GM12878 (cell line): ENCODE data around the gene ARSI. TPM values are rescaled to one million over a fixed set of nuclear protein-coding genes. Genes with fewer than 3 reads are reported as not detected.

Experiments
- ATAC-seq: fragments of 200-7000 bp; cut with Tn5 transposase; 3 replicates; pipeline ENCODE4 v1.9.1; 2020; ENCODE audit warnings: mild to moderate bottlenecking, moderate library complexity
- BruUV-seq: library from RNA; stranded (reverse); fragments of 400-500 nt; replicated peaks from 2 replicates; lab custom pipeline; 2021; lab: Mats Ljungman, UMichigan
- CTCF ChIA-PET: fragments of 300-600 bp; sonication (Branson Sonifier 250); formaldehyde crosslinking; extraction: SDS; loops from one replicate; lab custom pipeline; 2021; ENCODE audit warnings: inconsistent platforms; lab: Yijun Ruan, JAX
- POLR2A ChIA-PET: fragments of 350-600 bp; formaldehyde crosslinking; extraction: SDS; loops from one replicate; lab custom pipeline; 2021; ENCODE audit warnings: inconsistent platforms; lab: Charles Lee
- RAD21 ChIA-PET: fragments of 300-600 bp; sonication (Branson Sonifier 250); formaldehyde crosslinking; loops from one replicate; lab custom pipeline; 2023; ENCODE audit warnings: antibody characterized with exemption; ENCODE audit not compliant: unreplicated experiment; lab: Charles Lee
- SMC1A ChIA-PET: fragments of 300-600 bp; sonication (Branson Sonifier 250); formaldehyde crosslinking; loops from one replicate; lab custom pipeline; 2023; ENCODE audit not compliant: unreplicated experiment, uncharacterized antibody; lab: Charles Lee
- DNase-seq: peaks from one replicate; pipeline ENCODE4 v3.0.0-alpha.2; 2011; ENCODE audit warnings: low read depth, low spot score
- FAIRE-seq: peaks from 3 replicates; lab custom pipeline; 2011; peaks lifted over from hg19 to GRCh38; lab: Jason Lieb, UNC
- H2AFZ ChIP-seq: 2 replicates; pipeline ENCODE4 v1.6.0; 2011; ENCODE audit warnings: low read depth, low read length, control low read depth; ENCODE audit not compliant: control insufficient read depth
- H3K27ac ChIP-seq: 2 replicates; pipeline ENCODE4 v1.5.1; 2011; ENCODE audit warnings: control low read depth; ENCODE audit not compliant: control insufficient read depth, insufficient read depth
- H3K27me3 ChIP-seq, 2 experiments: replicated peaks in 1 of 2; 2 replicates each; pipeline versions ENCODE4 v1.6.0 to v1.6.1; 2011; ENCODE audit warnings: low read length in 1 of 2; ENCODE audit not compliant: control insufficient read depth in 2 of 2, insufficient read depth in 2 of 2
- H3K36me3 ChIP-seq, 2 experiments: 2 replicates each; pipeline ENCODE4 v1.5.1; 2011; ENCODE audit warnings: low read length in 1 of 2; ENCODE audit not compliant: control insufficient read depth in 2 of 2, insufficient read depth in 2 of 2
- H3K4me1 ChIP-seq: 2 replicates; pipeline ENCODE4 v1.6.1; 2011; ENCODE audit warnings: mild to moderate bottlenecking, low read length, moderate library complexity, mixed read lengths; ENCODE audit not compliant: control insufficient read depth, insufficient read depth
- H3K4me2 ChIP-seq: 2 replicates; pipeline ENCODE4 v1.6.0; 2011; ENCODE audit warnings: control low read depth; ENCODE audit not compliant: control insufficient read depth, insufficient read depth
- H3K4me3 ChIP-seq: fragments of 200-600 bp; sonication (generic); 2 replicates; pipeline ENCODE4 v1.5.1; 2016
- H3K79me2 ChIP-seq: 2 replicates; pipeline ENCODE4 v1.6.0; 2011; ENCODE audit warnings: low read length; ENCODE audit not compliant: control insufficient read depth, insufficient read depth
- H3K9ac ChIP-seq: 2 replicates; pipeline ENCODE4 v1.8.0; 2011; ENCODE audit warnings: low read length, control low read depth, mixed read lengths; ENCODE audit not compliant: control insufficient read depth, insufficient read depth
- H3K9me3 ChIP-seq: replicated peaks from 3 replicates; pipeline ENCODE4 v1.5.1; 2011; ENCODE audit warnings: mild to moderate bottlenecking, low read length; ENCODE audit not compliant: control insufficient read depth, insufficient read depth
- H4K20me1 ChIP-seq: 2 replicates; pipeline ENCODE4 v1.6.0; 2011; ENCODE audit not compliant: control insufficient read depth, insufficient read depth
- ESRRA ChIP-seq: IDR thresholded peaks from 2 replicates; pipeline ENCODE4 v1.6.1; 2012; ENCODE audit warnings: mild to moderate bottlenecking, low read length, improper control_type of control experiment
- HDAC2 ChIP-seq: fragments of 200-600 bp; sonication (generic); IDR thresholded peaks from 2 replicates; pipeline ENCODE4 v1.6.1; 2017
- IKZF2 ChIP-seq, 2 experiments: fragments of 450-650 bp; IDR thresholded peaks; 2 replicates each; pipeline ENCODE4 v1.6.1; 2017; ENCODE audit warnings: mild to moderate bottlenecking in 2 of 2, moderate library complexity in 2 of 2
- IRF4 ChIP-seq: IDR thresholded peaks from 2 replicates; pipeline ENCODE4 v1.6.1; 2011; ENCODE audit warnings: low read depth, low read length
- MYC ChIP-seq: IDR thresholded peaks from 2 replicates; pipeline ENCODE4 v1.6.1; 2011; ENCODE audit warnings: mild to moderate bottlenecking, low read length, moderate library complexity, inconsistent platforms; ENCODE audit not compliant: insufficient read depth, insufficient replicate concordance, insufficient read length, severe bottlenecking
- NBN ChIP-seq: fragments of 450-650 bp; IDR thresholded peaks from 2 replicates; pipeline ENCODE4 v1.6.1; 2016
- PAX5 ChIP-seq: IDR thresholded peaks from 2 replicates; pipeline ENCODE4 v1.6.1; 2011; ENCODE audit warnings: low read depth, low read length, borderline replicate concordance
- RFX5 ChIP-seq: IDR thresholded peaks from 2 replicates; pipeline ENCODE4 v1.6.1; 2011; ENCODE audit warnings: low read depth, low read length, improper control_type of control experiment
- SREBF1 ChIP-seq: IDR thresholded peaks from 2 replicates; pipeline ENCODE4 v1.6.1; 2012; ENCODE audit warnings: mild to moderate bottlenecking, low read length
- ZNF24 ChIP-seq: fragments of 450-650 bp; IDR thresholded peaks from 2 replicates; pipeline ENCODE4 v1.6.1; 2017; ENCODE audit warnings: antibody characterized with exemption, mild to moderate bottlenecking
- ZNF384 ChIP-seq: IDR thresholded peaks from 2 replicates; pipeline ENCODE4 v1.6.1; 2012; ENCODE audit warnings: low read depth, mild to moderate bottlenecking, low read length, improper control_type of control experiment, borderline replicate concordance
- ZSCAN29 ChIP-seq: fragments of 450-650 bp; IDR thresholded peaks from 2 replicates; pipeline ENCODE4 v1.6.1; 2017; ENCODE audit warnings: mild to moderate bottlenecking, moderate library complexity
- WGBS: methylation state at CpG from one replicate; pipeline ENCODE4 v1.1.6; 2016; ENCODE audit warnings: low lambda C conversion rate; ENCODE audit not compliant: insufficient replicate concordance, insufficient coverage; ENCODE audit errors: missing lambda C conversion rate; 5-methylcytosine and 5-hydroxymethylcytosine counted together
- in situ Hi-C: fragments of 300-500 bp; cut with MboI; formaldehyde crosslinking; loops from 9 replicates; pipeline ENCODE4 v1.14.3; 2018; ENCODE audit warnings: mixed read lengths
- intact Hi-C: fragments of 100-400 bp; cut with micrococcal nuclease; formaldehyde crosslinking; loops from one replicate; pipeline ENCODE4 v1.14.2; 2022; ENCODE audit not compliant: unreplicated experiment
- polyA plus RNA-seq, 11 experiments: library from polyadenylated mRNA; depleted of rRNA in 4 of 11; unstranded in 6 of 11; stranded (reverse) in 5 of 11; fragments of >200 nt; fragmentation: Nextera tagmentation in 4 of 11; fragmentation: Illumina TruSeq in 1 of 11; extraction: Ambion mirVana in 4 of 11; extraction: Trizol in 1 of 11; gene quantifications; 1 replicate in 1 of 11; 2 replicates in 10 of 11; pipeline versions ENCODE4 v1.2.1 to v1.2.3, GENCODE V29; 2011 to 2016; ENCODE audit warnings: inconsistent platforms in 2 of 11, missing spikeins in 2 of 11, low read depth in 1 of 11
- total RNA-seq, 4 experiments: library from RNA; depleted of rRNA in 3 of 4; stranded (reverse); fragments of >200 nt in 3 of 4; fragmentation: Illumina TruSeq in 1 of 4; extraction: Trizol in 1 of 4; gene quantifications; 2 replicates each; pipeline versions ENCODE4 v1.2.1 to v1.2.3, GENCODE V29; 2013 to 2021
- TF ChIP-seq, protein P1 (sequence below): IDR thresholded peaks from 2 replicates; pipeline ENCODE4 v1.6.1; 2011; ENCODE audit warnings: borderline replicate concordance, low read depth, mild to moderate bottlenecking, moderate library complexity, low read length; ENCODE audit not compliant: insufficient read depth, poor library complexity, severe bottlenecking
- TF ChIP-seq, protein P2 (sequence below): IDR thresholded peaks from 2 replicates; pipeline ENCODE4 v1.6.1; 2012; ENCODE audit warnings: low read depth, low read length, improper control_type of control experiment

Gene ARSI
- total and polyA plus RNA-seq, 10 of the 15 experiments (the other 5 are each of a cell fraction or from before 2014, with no cell fraction given): not detected

DNA sequence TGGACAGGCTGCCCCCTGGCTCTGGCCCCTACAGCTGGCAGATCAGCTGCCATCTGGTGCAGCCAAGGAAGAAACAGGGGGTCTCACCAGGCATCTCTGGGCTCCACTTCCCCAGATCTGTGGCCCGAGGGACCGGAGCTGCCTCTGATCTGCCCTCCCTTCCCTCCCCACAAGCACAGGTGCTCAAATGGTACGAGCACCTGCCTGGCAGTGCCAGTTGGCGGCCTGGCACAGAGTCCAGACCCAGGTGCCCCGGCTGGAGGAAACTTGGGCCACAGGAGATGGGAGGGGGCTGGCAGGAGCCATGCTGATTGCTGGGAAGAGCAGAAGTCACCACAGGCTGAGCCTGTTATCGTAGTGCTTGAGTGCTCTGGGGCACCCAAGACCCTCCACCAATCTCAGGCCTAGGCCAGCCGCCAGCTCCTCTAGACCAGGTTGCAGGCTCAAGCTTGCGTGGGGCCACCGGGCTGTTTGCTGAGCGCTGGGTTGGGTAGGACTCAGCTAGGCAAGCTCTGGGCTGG is 8.1 kb downstream of the ARSI start:
- Histone ChIP-seq H3K9me3 (no peaks in the 10 kb centered on the region), H3K9ac (no peak overlapping the region), H3K27ac (no peak overlapping the region), H3K36me3 (no peaks in the 10 kb centered on the region), H3K4me3 (no peak overlapping the region), H3K79me2 (no peaks in the 10 kb centered on the region), H3K4me1 (no peaks in the 10 kb centered on the region), H3K4me2 (no peak overlapping the region), H3K27me3 (no peaks in the 10 kb centered on the region), H4K20me1 (no peaks in the 10 kb centered on the region), H2AFZ (no peak overlapping the region)
- DNase-seq (no peak), FAIRE-seq (no peak), ATAC-seq (no peak)
- intact Hi-C loops (no loop called here), in situ Hi-C loops (no loop called here)
- POLR2A ChIA-PET: no interaction called here
- RAD21 ChIA-PET: no interaction called here
- BruUV-seq: no TSS peak
- SMC1A ChIA-PET: no interaction called here
- CTCF ChIA-PET: interaction anchor here (1.1 kb wide), 1 partner anchor 14 kb away, joined by 3 read pairs; no protein-coding TSS in a partner anchor
- 44% methylated on average over 10 of the region's 10 CpGs for WGBS
- TF ChIP-seq NBN: no peak
- TF ChIP-seq MYC: no peak
- TF ChIP-seq IKZF2 (IDR thresholded peaks at IDR 0.05): no peak
- TF ChIP-seq IRF4: no peak
- TF ChIP-seq ESRRA: no peak
- TF ChIP-seq RFX5: no peak
- no peak for TF ChIP-seq ZNF384
- TF ChIP-seq PAX5: no peak
- TF ChIP-seq, protein P1, sequence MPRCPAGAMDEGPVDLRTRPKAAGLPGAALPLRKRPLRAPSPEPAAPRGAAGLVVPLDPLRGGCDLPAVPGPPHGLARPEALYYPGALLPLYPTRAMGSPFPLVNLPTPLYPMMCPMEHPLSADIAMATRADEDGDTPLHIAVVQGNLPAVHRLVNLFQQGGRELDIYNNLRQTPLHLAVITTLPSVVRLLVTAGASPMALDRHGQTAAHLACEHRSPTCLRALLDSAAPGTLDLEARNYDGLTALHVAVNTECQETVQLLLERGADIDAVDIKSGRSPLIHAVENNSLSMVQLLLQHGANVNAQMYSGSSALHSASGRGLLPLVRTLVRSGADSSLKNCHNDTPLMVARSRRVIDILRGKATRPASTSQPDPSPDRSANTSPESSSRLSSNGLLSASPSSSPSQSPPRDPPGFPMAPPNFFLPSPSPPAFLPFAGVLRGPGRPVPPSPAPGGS: no peak
- TF ChIP-seq HDAC2: no peak
- TF ChIP-seq SREBF1: no peak
- no peak for TF ChIP-seq ZSCAN29
- TF ChIP-seq, protein P2, sequence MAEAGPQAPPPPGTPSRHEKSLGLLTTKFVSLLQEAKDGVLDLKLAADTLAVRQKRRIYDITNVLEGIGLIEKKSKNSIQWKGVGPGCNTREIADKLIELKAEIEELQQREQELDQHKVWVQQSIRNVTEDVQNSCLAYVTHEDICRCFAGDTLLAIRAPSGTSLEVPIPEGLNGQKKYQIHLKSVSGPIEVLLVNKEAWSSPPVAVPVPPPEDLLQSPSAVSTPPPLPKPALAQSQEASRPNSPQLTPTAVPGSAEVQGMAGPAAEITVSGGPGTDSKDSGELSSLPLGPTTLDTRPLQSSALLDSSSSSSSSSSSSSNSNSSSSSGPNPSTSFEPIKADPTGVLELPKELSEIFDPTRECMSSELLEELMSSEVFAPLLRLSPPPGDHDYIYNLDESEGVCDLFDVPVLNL: no peak
- TF ChIP-seq ZNF24: no peak
